OCI-LY3 (cell line): ENCODE results near the gene ZGLP1.

Experiments used
- CTCF ChIP-seq: fragments of 200-600, 300-600 bp; sonication (generic); IDR thresholded peaks from 2 replicates; pipeline ENCODE4 v1.5.1; 2014; ENCODE audit warnings: antibody characterized with exemption, low read length, low read depth
- EZH2phosphoT487 ChIP-seq: fragments of 200-600 bp; shearing (Covaris generic); IDR thresholded peaks from 2 replicates; pipeline ENCODE4 v1.6.1; 2018; ENCODE audit warnings: antibody characterized with exemption, mixed run types, low read depth

GRCh38 chr19:10279737-10280442 lies 29.7 kb downstream of the ZGLP1 start:
- TF ChIP-seq CTCF (no peak), EZH2phosphoT487 (no peak)
